H1 (cell line): Measurements from ENCODE around the gene ZNF674. TPM values are rescaled to one million over a fixed set of nuclear protein-coding genes. Genes with fewer than 3 reads are reported as not detected.

Source experiments
- polyA plus RNA-seq, 7 experiments: library from polyadenylated mRNA; depleted of rRNA in 3 of 7; stranded (reverse) in 5 of 7; unstranded in 2 of 7; fragments of >200 nt in 5 of 7; fragments of 200-250 nt in 2 of 7; gene quantifications; 1 replicate in 5 of 7; 2 replicates in 1 of 7; 4 replicates in 1 of 7; pipeline versions ENCODE4 v1.2.1 to v1.2.3, GENCODE V29; 2011 to 2013; ENCODE audit warnings: missing spikeins in 2 of 7, mixed read lengths in 2 of 7
- small RNA-seq: library from polyadenylated mRNA; stranded (forward); fragments of <200 nt; extraction: miRNeasy Mini kit (QIAGEN cat#:217004); gene quantifications from one replicate; pipeline ENCODE3, GENCODE V24; 2013; ENCODE audit not compliant: insufficient read depth
- total RNA-seq: library from RNA; stranded (reverse); fragmentation: NEBNext Ultra II Directional; extraction: Animal tissue kit (Norgen Biotek cat#: 25700); gene quantifications from 2 replicates; pipeline ENCODE4 v1.2.1, GENCODE V29; 2021

The ZNF674 gene
- total and polyA plus RNA-seq, 2 of the 8 experiments (the other 6 are each of a cell fraction or from before 2014, with no cell fraction given), result 2.0 to 7.4 TPM

Small RNA genes within 50 kb of the gene (small RNA-seq; reads per million reads assigned to genes)
- not detected for gene RF00017
- gene RNU6-50P, result not detected

Other genes starting within 250 kb of the ZNF674 start
- 14.1 and 15.3 TPM in 2 replicates for gene CHST7, start 28.3 kb upstream of the ZNF674 start, total RNA-seq
- gene CHST7, start 28.3 kb upstream of the ZNF674 start, polyA plus RNA-seq (2011; rRNA removed), result 7.9 and 9.4 TPM in 2 replicates
- 12.7 and 17.2 TPM in 2 replicates for gene SLC9A7, start 213.7 kb upstream of the ZNF674 start, total RNA-seq
- 6.7 and 9.0 TPM in 2 replicates for gene SLC9A7, start 213.7 kb upstream of the ZNF674 start, polyA plus RNA-seq (2011; rRNA removed)